Activated CD8-positive, alpha-beta memory T cell treated with anti-CD3 and anti-CD28 coated beads, Interleukin-2, amount 50 U/mL, for 1 hour (primary cell): ENCODE measurements around the gene AEBP1.
"Not testable (repeated sequence)": the region's sequence is repeated elsewhere in the genome, so short reads cannot be mapped to it uniquely, and the experiment has no call there.

Experiments
- DNase-seq: peaks from one replicate; pipeline ENCODE4 v3.0.0-alpha.2; 2020; ENCODE audit errors: extremely low read depth

Gene AEBP1

DNA sequence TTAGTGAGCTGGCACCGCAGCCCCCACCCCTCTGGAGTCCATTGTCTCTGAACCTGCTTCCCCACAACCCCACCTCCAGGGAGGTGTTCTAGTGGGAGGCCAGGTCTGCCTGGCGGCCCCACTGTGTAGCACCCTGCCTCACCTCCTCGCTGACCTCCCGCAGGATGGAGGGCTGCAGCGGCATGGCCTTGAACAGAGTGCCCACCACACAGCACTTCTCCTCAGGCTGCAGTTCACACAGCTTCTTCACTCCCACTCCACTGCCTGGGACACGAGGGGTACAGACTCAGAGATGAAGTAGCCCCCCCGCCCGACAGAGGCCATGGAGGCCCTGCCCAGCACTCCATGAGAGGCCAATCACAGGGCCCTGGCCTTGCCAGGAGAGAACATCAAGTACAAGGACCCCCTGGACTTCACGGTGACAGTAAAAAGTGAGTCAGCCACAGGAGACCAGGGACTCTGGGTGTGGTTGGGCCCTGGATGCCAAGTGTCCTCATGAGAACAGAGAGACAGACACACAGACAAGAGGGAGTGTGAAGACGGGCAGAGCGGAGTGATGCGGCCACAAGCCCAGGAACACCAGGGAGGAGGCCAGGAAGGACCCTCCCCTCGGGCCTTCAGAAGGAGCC lies 13.8 kb downstream of the AEBP1 start:
- DNase-seq = no peak

DNA sequence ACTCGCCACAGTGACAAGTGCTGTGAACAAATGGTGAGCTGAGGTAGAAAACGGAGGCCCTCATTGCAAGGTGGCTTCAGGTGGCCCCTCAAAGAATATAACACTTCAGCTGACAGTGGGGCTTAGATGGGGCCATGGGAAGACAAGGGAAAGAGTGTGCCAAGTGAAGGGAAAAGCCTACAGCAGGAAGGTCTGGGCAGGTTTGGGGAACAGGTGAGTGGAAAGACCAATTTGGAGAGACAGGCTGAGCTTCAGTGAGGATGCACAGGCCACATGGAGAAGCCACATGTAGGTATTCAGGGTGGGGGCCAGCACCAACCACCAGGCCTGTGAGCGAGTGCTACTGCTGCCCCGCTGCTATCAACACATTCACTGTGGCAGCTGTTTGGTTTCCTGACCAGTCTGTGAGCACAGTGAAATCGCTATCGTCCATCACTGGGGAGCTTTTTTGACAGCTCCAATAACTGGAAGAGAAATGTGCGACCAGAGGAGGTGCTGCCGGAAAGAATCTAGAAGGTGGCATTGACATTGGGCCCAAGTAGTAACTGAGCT lies 15.8 kb downstream of the AEBP1 start:
- DNase-seq = no peak

GRCh38 chr7:44120395-44120794 lies 16.2 kb downstream of the AEBP1 start:
- DNase-seq = no peak

- DNase-seq = no peak
Observed at GRCh38 chr7:44121761-44122420, 17.7 kb downstream of the AEBP1 start.

GRCh38 chr7:44122529-44122928 lies 18.4 kb downstream of the AEBP1 start:
- no peak for DNase-seq

DNA sequence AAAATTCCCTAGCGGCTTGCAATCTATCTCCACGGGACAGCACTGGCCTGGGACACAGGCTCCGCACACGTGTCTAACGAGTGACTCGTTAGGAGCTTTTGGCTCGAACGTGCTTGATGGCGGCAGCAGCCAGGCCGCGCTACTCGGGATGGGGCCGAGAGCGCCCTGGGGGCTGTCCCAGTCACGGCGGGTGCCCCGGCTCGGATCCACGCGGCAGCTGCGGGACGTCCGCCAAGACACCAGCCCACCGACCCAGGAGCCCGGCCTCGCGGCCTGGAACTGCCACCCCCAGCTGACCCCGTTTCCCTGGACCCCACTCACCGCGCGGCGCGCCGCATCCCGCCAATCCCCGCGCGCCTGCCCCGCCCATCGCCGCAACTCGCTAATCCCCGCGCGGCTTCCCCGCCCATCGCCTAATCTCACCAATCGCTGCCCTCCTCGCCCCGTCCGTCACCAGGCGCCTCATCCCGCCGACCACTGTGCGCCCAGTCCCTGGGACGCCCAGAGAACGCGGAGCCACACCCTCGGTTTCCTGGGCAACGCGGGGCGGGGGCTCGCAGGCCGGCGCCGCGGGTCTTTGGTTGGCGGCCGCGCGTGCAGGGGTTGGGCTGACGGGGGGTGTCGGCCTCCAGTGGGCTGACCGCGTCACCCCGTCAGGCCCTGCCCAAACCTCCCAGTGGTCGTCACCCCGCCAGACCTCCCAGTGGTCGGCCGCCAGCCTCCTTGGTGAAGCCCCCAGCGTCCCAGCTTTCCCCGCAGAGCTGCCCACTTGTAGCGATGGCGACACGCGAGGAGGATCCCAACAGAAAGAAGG lies 19.3 kb downstream of the AEBP1 start, which contains the start of gene POLD2:
TSS of gene POLD2 (minus strand) at position 359 of the 814 bp plus-strand sequence. CDS start 1,495 bp downstream, outside the sequence.
- peak; percentile 92 for DNase-seq

DNA sequence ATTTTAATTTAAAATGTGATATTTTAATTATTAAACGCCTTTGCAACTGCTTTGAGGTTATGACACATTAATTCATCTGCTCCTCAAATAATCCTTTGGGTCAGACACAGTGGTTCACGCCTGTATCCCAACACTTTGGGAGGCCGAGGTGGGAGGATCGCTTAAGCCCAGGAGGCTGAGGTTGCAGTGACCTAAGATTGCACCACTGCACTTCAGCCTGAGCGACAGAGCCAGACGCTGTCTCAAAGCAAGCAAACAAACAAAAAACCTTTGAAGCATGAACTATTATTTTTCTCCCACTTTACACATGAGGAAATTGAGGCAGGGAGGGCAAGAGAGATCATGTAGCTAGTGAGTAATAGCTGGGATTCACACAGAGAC lies 20.7 kb downstream of the AEBP1 start:
- DNase-seq = no peak

- not testable (repeated sequence) for DNase-seq
Observed at GRCh38 chr7:44126574-44126973, 22.4 kb downstream of the AEBP1 start.

- no peak for DNase-seq
Observed at GRCh38 chr7:44127161-44127560, 23.0 kb downstream of the AEBP1 start.

DNA sequence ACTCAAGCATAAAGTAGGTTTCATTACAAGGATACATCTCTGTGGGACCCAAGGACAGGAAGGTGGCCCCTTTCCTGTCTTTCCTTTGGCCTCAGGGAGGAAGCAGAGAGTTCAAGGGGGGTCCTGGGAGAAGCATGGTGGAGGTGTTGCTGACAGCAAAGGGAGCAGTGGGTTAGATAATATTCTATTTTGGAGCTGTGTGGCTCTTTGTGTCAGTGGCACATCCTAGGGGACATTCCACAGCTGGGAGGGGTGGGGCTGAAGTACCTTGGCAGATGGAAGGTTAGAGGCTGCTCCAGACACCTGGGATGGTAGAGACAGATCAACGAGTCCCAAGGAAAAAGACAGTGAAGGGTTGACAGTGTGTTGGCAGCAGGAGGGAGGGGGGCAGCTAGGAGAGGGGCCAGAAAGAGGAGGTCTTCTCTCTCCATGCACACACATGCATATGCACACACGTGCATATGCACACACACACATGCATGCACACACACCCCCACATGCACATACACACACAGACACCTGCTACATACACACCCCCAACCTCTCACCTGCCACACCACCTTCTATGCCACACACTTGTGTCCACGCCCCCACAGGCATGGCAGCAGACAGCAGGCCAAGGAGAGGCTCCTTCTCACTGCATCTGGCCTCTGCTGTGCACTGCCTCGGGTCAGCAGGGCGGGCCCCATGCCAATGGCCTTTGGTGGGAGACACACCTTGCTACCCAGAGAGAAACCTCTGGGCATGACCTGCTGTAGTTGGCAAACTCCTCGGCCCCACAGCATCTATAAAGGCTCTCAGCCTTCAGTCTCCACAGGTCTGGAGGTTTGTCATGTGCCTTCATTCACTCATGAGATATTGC lies 24.8 kb downstream of the AEBP1 start:
- DNase-seq = no peak

DNA sequence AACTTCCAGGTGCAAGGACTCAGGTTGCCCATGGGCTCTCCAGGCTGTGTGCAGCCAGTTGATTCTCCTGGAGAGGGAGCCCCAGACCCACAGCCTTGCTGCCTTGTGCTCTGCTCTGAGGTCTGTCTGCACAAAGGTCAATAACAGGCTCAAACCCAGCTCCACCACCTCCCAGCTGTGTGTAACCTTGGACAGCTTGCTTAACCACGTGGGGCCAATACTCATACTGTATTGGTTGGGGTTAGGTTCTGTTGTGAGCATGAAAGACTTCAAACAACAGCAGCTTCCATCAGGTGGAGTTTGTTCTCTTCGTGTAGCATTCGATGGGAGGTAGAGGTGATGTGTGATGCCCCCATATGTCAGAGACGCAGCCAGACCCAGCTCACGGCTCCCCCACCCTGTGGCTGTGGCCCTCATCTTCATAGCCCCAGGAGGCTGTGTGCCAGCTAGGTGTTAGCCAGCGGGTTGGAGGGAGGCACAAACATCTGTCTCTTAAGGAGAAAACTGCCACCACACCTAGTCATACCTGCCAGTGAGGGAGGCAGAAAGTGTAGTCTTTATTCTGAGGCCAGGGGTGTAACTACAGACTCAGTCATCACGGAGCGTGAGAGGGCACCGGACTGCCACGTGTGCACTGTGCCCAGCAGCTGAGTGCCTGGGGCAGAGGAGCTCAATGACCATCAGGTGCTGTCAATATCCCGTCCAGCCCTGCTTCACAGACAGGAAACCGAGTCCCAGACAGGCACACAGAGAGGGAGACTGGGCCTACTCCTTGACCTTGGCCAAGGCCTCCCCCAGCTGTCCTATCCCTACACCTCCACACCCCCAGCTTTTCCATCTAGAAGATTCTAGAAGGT lies 27.3 kb downstream of the AEBP1 start:
- DNase-seq = no peak

GRCh38 chr7:44132039-44132438 lies 27.9 kb downstream of the AEBP1 start:
- no peak for DNase-seq

DNA sequence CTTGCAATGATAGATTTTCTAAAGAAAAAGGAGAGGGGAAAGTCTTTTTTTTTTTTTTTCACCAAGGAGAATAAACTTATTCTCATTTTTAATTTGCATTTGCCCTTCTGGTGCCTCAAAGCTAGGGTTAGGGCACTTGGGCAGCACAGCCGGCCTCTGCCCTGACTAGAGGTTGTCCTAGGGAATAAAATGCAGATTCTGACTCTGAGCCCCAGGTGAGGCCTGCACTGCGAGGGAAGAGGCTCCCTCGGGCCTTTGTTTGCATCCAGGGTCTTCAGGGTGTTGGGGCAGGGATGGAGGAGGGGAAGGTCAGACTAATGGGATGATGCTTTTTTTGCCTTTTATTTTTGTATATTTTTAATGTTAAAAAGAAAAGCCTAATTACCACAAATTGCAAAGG lies 29.1 kb downstream of the AEBP1 start:
- DNase-seq = no peak

DNA sequence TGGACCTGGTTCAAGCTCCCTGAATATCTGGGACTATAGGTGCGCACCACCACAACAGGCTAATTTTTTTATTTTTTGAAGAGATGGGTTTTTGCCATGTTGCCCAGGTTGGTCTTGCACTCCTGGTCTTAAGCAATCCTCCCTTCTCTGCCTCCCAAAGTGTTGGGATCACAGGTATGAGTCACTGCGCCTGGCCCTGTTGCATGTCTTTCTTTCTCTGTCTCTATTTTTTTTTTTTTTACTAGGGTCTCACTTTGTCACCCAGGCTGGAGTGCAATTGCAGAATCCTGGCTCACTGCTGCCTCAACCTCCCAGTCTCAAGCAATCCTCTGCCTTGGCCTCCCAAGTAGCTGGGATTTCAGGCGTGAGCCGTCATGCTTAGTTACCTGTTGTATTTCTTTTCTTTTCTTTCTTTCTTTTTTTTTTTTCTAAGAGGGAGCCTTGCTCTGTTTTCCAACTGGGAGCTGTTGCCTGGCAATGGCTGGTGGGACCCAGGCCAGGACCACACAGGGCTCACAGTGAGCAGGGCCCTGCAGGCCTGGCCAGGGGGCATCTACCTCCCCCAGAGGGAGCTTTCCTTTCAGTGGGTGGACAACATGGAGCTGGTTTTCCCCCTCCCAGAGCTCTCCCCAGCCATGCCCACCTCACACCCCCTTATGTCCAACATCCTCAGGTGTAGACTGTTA lies 30.9 kb downstream of the AEBP1 start:
- DNase-seq = no peak

- DNase-seq = no peak
Observed at GRCh38 chr7:44136731-44137130, 32.6 kb downstream of the AEBP1 start.

- DNase-seq = no peak
Observed at GRCh38 chr7:44138698-44139097, 34.6 kb downstream of the AEBP1 start.

DNA sequence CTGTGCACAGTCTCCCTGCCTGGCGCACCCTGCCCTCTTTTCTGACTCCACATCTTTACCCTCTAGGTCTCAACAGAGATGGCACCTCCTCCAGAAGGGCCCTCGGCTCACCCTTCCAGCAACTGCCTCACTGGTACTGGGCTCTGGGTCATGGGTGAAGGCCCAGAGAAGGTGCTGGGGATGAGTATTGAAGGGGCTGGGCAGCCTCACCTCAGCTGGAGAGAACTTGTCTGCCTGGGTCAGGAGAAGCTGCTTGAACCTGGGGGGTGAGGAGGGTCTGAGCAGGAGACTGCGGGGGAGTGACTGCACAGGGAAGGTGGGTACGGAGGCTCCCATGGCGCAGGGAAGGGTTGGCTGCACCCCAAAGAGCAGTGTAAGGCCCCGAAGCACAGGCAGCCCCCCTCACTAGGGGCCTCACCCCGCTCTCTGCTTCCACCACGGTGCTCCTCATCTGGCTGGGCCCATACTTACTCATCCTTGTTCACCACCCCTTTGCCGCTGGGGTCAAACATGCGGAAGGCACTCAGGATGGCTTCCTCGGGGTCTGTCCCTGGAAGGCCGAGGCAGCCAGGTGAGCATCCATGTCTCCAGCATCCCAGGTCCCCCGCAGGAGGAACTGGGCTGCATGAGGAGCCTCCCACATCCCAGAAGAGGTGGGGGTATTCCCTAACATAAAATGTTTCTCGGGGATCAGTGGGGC lies 35.3 kb downstream of the AEBP1 start:
- DNase-seq = no peak

DNA sequence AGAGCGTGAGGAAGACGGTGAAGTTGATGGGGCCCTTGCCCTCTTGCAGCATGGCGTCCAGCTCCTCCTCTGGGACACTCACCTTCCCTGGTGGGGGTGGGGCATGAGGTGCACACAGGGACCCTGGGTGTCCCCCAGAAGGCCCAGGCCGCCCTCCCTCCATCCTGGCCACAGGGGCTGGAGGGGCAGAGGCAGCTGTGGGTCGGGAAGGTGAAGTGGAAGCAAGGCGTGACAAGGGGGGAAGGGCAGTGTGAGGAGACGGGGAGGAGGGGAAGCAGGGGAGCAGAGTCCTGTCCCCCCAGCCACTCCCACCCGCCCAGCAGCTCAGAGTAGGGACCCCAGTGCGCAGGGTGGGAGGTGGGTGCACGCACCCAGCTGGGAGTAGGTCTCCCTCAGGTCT lies 36.2 kb downstream of the AEBP1 start:
- no peak for DNase-seq

DNA sequence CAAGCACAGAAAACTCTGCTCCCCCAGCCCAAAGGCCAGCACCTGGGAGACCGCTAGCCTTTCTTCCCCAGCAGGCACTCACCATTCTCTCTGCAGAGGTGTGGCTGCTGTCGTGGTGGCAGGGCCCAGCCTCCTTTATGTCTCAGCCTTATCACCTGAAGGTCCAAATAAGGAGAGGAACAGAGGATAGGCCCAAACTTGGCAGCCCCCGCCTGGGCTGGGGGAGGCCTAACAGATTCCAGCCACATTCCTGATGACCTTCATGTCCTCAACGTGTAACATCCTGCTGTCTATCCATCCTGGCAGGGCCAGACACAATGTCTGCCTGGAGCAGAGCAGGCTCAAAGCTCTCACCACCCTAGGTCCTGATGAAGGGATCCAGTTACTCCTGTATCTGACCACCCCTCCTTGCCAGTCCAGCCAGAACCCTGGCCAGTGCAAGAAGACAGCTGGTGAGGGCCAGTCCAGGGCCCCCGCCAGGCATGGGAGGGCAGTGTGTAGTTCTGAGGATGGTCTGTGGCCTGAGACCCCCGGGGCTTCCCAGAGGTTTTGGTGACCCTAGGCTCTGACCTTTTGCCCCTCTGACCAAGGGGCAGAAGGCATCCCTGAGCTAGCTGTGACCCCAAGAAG lies 37.2 kb downstream of the AEBP1 start, which contains the start of gene MYL7:
TSS of gene MYL7 (minus strand) at position 112 of the 630 bp plus-strand sequence. CDS start at position 85, 27 bp downstream.
- no peak for DNase-seq
